Endothelial cell of umbilical vein (primary cell): Measurements from ENCODE around the gene CSE1L. TPM values are rescaled to one million over a fixed set of nuclear protein-coding genes. Genes with fewer than 3 reads are reported as not detected.

Experiments
- BruUV-seq: library from RNA; stranded (reverse); fragments of 400-500 nt; replicated peaks from 2 replicates; lab custom pipeline; 2021; lab: Mats Ljungman, UMichigan
- CTCF ChIA-PET: fragments of 300-600, 350-600 bp; sonication (Branson Sonifier 250); formaldehyde crosslinking; loops from one replicate; lab custom pipeline; 2021; ENCODE audit warnings: antibody characterized with exemption, inconsistent platforms; lab: Charles Lee
- POLR2A ChIA-PET: fragments of 300-600, 350-600 bp; sonication (Branson Sonifier 250); formaldehyde crosslinking; loops from one replicate; lab custom pipeline; 2021; ENCODE audit warnings: antibody characterized with exemption, inconsistent platforms; lab: Charles Lee
- DNase-seq: peaks from one replicate; pipeline ENCODE4 v3.0.0-alpha.2; 2011; ENCODE audit warnings: low read depth, low spot score
- FAIRE-seq: peaks from 2 replicates; lab custom pipeline; 2011; peaks lifted over from hg19 to GRCh38; lab: Jason Lieb, UNC
- H2AFZ ChIP-seq: 2 replicates; pipeline ENCODE4 v1.6.0; 2012; ENCODE audit warnings: low read depth, low read length, control low read depth, inconsistent platforms
- H3K27ac ChIP-seq: 2 replicates; pipeline ENCODE4 v1.5.1; 2011; ENCODE audit warnings: low read depth, mild to moderate bottlenecking, control low read depth, low read length, moderate library complexity; ENCODE audit not compliant: insufficient read depth
- H3K27me3 ChIP-seq, 2 experiments: 2 replicates each; pipeline versions ENCODE4 v1.6.0 to v1.6.1; 2011; ENCODE audit warnings: low read length in 2 of 2, mixed read lengths in 1 of 2; ENCODE audit not compliant: control insufficient read depth in 2 of 2, insufficient read depth in 2 of 2
- H3K36me3 ChIP-seq, 2 experiments: 2 replicates in 1 of 2; 3 replicates in 1 of 2; pipeline ENCODE4 v1.5.1; 2011; ENCODE audit warnings: low read length in 2 of 2, mild to moderate bottlenecking in 1 of 2, moderate library complexity in 1 of 2; ENCODE audit not compliant: control insufficient read depth in 2 of 2, insufficient read depth in 2 of 2; ENCODE audit errors: extremely low read depth in 1 of 2
- H3K4me1 ChIP-seq: 3 replicates; pipeline ENCODE4 v1.5.1; 2011; ENCODE audit warnings: mild to moderate bottlenecking, low read length; ENCODE audit not compliant: control insufficient read depth, insufficient read depth; ENCODE audit errors: extremely low read depth
- H3K4me2 ChIP-seq: 2 replicates; pipeline ENCODE4 v1.6.1; 2011; ENCODE audit warnings: low read length, control low read depth, mixed read lengths; ENCODE audit not compliant: insufficient read depth
- H3K4me3 ChIP-seq, 3 experiments: fragments of 200-600 bp in 1 of 3; sonication (generic), shearing (Covaris generic) in 1 of 3; replicated peaks in 1 of 3; 2 replicates each; pipeline ENCODE4 v1.5.1; 2011 to 2016; ENCODE audit warnings: control low read depth in 3 of 3, low read length in 3 of 3, mild to moderate bottlenecking in 2 of 3, inconsistent platforms in 1 of 3, low read depth in 1 of 3, moderate library complexity in 1 of 3; ENCODE audit not compliant: insufficient read depth in 1 of 3
- H3K79me2 ChIP-seq: 2 replicates; pipeline ENCODE4 v1.6.0; 2012; ENCODE audit warnings: low read length, inconsistent platforms; ENCODE audit not compliant: control insufficient read depth, insufficient read depth
- H3K9ac ChIP-seq: replicated peaks from 2 replicates; pipeline ENCODE3; 2011; ENCODE audit warnings: low read length, control low read depth; ENCODE audit not compliant: insufficient read depth; ENCODE audit errors: extremely low read depth
- H3K9me1 ChIP-seq: replicated peaks from 3 replicates; pipeline ENCODE4 v1.6.0; 2011; ENCODE audit warnings: mild to moderate bottlenecking, low read length; ENCODE audit not compliant: control insufficient read depth, insufficient read depth; ENCODE audit errors: extremely low read depth
- H3K9me3 ChIP-seq: replicated peaks from 2 replicates; pipeline ENCODE4 v1.5.1; 2012; ENCODE audit warnings: low read length, inconsistent platforms; ENCODE audit not compliant: control insufficient read depth, insufficient read depth
- H4K20me1 ChIP-seq: replicated peaks from 2 replicates; pipeline ENCODE3; 2011; ENCODE audit warnings: mild to moderate bottlenecking, low read length; ENCODE audit not compliant: control insufficient read depth, insufficient read depth; ENCODE audit errors: extremely low read depth
- CTCF ChIP-seq, 2 donors: IDR thresholded peaks; 1 replicate in 1 of 2; 2 replicates in 1 of 2; pipeline ENCODE4 v1.5.1; 2011; ENCODE audit warnings: low read length in 2 of 2, mild to moderate bottlenecking in 2 of 2, moderate library complexity in 2 of 2, control low read depth in 1 of 2, inconsistent platforms in 1 of 2, low read depth in 1 of 2; ENCODE audit not compliant: insufficient read depth in 1 of 2; ENCODE audit errors: extremely low read depth in 1 of 2
- EZH2 ChIP-seq: IDR thresholded peaks from 2 replicates; pipeline ENCODE4 v1.6.1; 2012; ENCODE audit warnings: borderline replicate concordance, low read depth, mild to moderate bottlenecking, moderate library complexity, low read length, inconsistent platforms; ENCODE audit not compliant: severe bottlenecking
- FOS ChIP-seq: IDR thresholded peaks from 2 replicates; pipeline ENCODE4 v1.6.1; 2011; ENCODE audit warnings: mild to moderate bottlenecking, low read length, moderate library complexity, borderline replicate concordance; ENCODE audit not compliant: insufficient read depth
- GATA2 ChIP-seq: IDR thresholded peaks from 2 replicates; pipeline ENCODE4 v1.7.0; 2011; ENCODE audit warnings: low read depth, mild to moderate bottlenecking, moderate library complexity, mixed read lengths, low read length; ENCODE audit not compliant: insufficient read length, insufficient read depth
- JUN ChIP-seq: IDR thresholded peaks from 2 replicates; pipeline ENCODE4 v1.6.1; 2011; ENCODE audit warnings: borderline replicate concordance, low read depth; ENCODE audit not compliant: insufficient read length, insufficient read depth
- MAX ChIP-seq: IDR thresholded peaks from 2 replicates; pipeline ENCODE4 v1.6.1; 2011; ENCODE audit not compliant: insufficient read depth, insufficient read length
- MYC ChIP-seq: IDR thresholded peaks from one replicate; pipeline ENCODE4 v1.6.1; 2011; ENCODE audit warnings: mild to moderate bottlenecking, low read depth, low read length
- POLR2A ChIP-seq: IDR thresholded peaks from 2 replicates; pipeline ENCODE4 v1.6.1; 2012; ENCODE audit warnings: low read depth, mild to moderate bottlenecking, control low read depth, low read length
- POLR2AphosphoS5 ChIP-seq: IDR thresholded peaks from 2 replicates; pipeline ENCODE4 v1.6.1; 2012; ENCODE audit warnings: low read depth, mild to moderate bottlenecking, control low read depth, low read length, moderate library complexity; ENCODE audit not compliant: insufficient read depth
- dilution Hi-C: fragments of 300-500 bp; cut with MboI; formaldehyde crosslinking; loops from one replicate; pipeline ENCODE4 v1.15.0; 2019; ENCODE audit warnings: low sequenced_read_pairs; ENCODE audit not compliant: extremely low pct_ligation_motif_present
- intact Hi-C: fragments of 100-400 bp; cut with micrococcal nuclease; formaldehyde crosslinking; loops from one replicate; pipeline ENCODE4 v1.10.0; 2022
- polyA plus RNA-seq, 4 experiments: library from polyadenylated mRNA; depleted of rRNA in 3 of 4; stranded (reverse) in 3 of 4; unstranded in 1 of 4; fragments of >200 nt; gene quantifications; 2 replicates each; pipeline versions ENCODE4 v1.2.1 to v1.2.3, GENCODE V29; 2011 to 2012; ENCODE audit warnings: missing spikeins in 1 of 4
- total RNA-seq: library from RNA; stranded (reverse); gene quantifications from 2 replicates; pipeline ENCODE4 v1.2.3, GENCODE V29; 2021

The CSE1L gene
- total and polyA plus RNA-seq, 2 donors (not counting 3 experiments of a cell fraction or from before 2014, with no cell fraction given): 35.1 to 118 TPM

GRCh38 chr20:49009899-49010631 lies 36.0 kb upstream of the CSE1L start:
- intact Hi-C loops (no loop called here), dilution Hi-C loops (no loop called here)
- ChIA-PET POLR2A (no interaction called here), CTCF (interaction anchor here (1.1 to 1.5 kb wide), 3 partner anchors 16 to 208 kb away, joined by 3 read pairs; no protein-coding TSS in a partner anchor)
- Histone ChIP-seq H3K4me2 (no peak overlapping the region), H3K27me3 (no peaks in the 10 kb centered on the region), H3K9me1 (no peaks in the 10 kb centered on the region), H3K27ac (no peak overlapping the region), H2AFZ (no peak overlapping the region), H3K4me3 (no peak overlapping the region), H3K79me2 (no peaks in the 10 kb centered on the region), H3K9me3 (no peaks in the 10 kb centered on the region), H4K20me1 (no peaks in the 10 kb centered on the region), H3K36me3 (peaks cover 17 to 27% of the 10 kb centered on the region in 2 experiments), H3K9ac (no peak overlapping the region), H3K4me1 (no peaks in the 10 kb centered on the region)
- FAIRE-seq (no peak), DNase-seq (no peak)
- BruUV-seq: no TSS peak
- TF ChIP-seq JUN (no peak), MYC (no peak), GATA2 (no peak), EZH2 (no peak), CTCF (IDR thresholded peaks at IDR 0.05; ENCODE audit: extremely low read depth in 1 of 2, insufficient read depth in 1 of 2, low read depth in 1 of 2, low read length in 2 of 2) (no peak), POLR2AphosphoS5 (no peak), POLR2A (no peak), MAX (no peak), FOS (no peak)
